Measurements from ENCODE around the gene CACNA1C.
"Not testable (repeated sequence)": the region's sequence is repeated elsewhere in the genome, so short reads cannot be mapped to it uniquely, and the experiment has no call there.

Gene CACNA1C

DNA sequence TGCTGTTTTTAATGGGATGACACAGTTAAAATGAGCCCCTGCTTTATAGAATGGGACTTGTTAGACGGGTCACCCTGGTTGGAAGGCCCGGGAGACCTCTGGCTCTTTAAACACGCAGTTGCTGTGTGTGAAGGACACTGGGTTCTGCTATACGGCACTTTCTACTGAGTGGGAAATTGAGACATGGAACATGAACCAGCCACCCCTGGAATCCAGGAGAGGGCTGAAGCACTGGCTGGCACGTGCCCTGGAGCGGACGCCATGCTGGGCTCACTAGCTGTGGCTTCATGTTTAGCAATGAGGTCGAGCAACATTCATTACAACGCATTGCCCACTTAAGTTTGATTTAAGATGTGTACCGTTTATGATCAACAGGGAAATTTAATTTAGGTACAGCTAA is 23.9 kb downstream of the CACNA1C start:
- no peak for DNase-seq

DNA sequence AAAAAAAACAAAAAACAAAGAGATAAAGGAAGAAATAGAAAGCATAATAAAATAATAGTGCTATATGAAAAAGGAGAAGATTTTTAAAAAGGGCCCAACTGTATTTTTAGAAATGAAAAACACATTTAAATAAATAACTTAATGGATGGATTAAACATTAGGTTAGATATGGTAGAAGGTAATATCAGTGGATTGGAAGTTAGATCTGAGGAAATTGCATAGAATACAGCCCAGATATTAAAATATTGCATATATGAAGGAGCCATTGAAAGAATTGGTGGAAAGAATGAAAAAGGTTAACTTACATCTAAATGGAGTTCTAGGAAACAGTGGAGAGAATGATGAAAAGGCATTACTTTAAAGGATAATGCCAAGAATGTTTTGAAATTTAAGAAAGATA is 27.8 kb downstream of the CACNA1C start:
- no peak for DNase-seq

DNA sequence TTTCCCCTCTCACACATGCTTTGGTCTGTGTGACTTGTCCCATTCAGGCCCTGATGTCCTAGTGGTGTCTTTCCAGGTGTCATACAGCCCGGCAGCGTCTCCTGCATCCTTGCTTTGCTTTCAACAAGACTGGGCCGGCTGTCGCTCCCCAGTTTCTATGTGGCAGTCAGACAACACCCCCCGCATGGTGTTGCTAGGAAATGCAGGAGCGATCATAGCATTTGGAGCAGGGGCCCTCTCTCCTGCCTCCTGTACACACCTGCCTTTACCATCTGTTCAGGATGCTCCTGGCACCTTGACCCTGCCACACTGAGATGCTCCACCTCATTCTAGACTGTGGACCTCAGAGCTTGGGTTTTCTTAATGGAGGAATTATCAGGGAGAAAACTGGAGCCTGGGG is 29.5 kb downstream of the CACNA1C start:
- no peak for DNase-seq

DNA sequence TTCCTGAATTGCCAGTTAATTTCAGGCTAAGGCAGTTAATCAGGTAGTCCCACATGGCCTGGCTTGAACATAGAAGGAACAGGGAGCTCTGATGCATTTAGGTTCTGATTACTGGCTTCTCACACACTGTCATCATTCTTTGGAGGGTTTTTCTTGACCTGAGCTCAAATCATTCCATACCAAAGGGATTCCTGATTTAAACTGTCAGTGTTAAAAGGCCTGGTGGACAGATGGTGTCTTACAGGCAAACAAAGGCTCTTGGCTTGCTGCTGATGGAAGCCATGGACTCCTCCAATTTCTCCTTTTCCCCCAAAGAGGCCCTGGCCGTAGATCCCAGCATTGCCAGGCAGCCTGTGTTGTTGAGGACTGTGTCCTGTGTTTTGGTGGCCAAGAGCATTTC is 30.2 kb downstream of the CACNA1C start:
- DNase-seq: no peak

DNA sequence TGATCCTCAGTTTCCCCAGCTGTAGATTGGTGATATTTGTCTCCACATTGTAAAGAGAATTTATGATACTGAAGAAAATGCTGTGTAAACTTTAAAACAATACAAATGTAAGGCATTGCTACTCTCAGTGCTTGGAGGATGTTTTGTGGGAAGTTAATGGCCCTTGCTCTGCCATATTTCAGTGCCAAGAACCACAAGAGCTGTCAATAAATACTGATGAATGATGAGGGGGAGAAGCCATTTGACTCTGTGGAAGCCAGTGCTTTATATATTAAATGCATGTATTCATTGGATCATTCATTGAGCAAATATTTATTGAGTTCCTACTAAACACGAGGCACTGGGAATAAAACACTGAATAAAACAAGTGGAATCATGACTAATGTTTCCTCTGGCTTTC is 30.8 kb downstream of the CACNA1C start:
- no peak for DNase-seq

DNA sequence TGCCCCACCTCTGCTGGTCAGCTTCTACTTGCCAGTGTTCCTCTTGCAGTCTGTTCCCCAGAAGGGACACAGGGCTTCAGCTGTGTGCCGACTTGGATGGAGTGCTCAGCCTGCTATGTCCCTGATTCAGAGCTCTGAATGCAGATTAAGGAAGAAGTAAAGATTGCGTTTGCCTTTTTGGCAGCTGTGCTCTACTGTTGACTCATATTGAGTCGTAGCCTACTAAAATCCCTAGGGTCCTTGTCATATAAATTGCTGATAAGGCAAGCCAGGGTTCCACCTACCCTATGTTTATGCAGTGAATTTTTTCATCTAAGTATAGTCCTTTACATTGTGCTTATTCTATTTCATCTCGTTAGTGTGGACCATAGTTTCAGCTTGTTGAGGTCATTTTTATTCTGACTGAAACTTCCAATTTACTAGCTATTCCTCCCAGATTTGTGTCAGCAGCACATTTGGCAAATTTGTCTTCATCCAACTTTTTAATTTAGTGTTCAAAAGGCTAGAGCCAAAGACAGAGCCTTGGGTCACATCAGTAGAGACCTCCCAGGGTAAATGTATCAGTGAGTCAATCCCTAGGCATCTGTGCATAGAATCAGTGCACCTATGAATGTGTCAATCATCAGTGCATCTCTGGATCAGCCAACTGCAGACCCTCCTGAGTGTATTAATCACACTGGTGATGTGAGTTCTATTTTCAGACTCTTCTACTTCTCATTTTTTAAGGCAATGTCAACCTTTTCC is 31.9 kb downstream of the CACNA1C start:
- DNase-seq: no peak

DNA sequence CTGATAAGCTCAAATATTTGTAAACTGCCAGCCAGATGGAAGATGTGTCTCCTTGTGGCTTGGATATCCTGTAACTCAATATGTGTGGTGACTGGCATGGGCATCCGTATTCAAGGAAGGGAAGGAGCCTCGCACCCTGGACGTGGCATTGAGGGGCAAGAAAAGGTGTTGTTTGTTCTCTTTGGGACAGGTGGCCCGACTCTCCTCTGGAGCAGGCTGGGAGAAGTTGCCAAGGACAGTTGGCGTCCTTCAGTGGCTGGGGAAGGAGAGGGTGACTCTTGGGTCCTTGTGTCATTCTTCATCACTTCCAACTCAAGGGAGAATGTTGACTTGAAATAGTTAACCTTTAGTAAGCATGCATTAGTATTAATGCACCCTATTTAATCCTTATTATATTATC is 39.6 kb downstream of the CACNA1C start:
- DNase-seq: no peak

DNA sequence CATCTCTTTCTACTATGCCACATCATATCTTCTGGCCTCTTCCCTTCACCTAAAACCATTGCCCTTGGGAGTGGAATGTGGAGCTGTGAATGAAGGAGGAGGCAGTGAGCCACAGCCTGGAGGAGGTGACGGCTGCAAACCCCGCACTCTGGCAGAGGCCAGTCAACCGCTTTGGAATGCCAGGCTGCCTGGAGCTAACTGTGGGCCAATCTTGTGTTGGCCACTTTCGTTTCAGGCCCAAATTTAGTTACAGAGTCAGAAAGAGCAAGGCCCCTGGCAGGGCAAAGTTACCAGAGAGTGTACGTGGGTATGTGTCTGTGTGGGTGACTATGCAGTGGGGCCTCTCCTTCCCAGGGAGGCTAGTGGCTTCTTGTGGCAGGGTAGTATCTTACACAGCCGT is 40.1 kb downstream of the CACNA1C start:
- DNase-seq: no peak

DNA sequence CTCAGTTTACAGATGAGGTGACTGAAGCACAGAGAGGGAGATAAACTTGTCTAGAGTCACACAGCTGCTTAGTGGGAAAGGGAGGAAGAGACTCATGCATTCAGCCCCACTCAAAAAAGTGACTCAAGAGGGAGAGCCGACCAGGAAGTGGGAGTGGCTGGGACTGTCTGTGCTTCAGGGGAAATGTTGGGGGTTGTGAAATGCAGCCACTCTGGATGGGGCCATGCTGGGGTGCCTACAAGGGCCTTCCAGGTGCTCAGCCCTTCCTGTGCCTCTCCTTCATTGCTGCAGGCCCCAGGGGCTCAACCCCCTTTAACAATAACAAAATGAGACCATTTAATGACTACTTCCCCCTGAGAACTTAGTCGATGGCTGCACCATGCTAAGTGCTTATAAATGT is 41.8 kb downstream of the CACNA1C start:
- DNase-seq: no peak

DNA sequence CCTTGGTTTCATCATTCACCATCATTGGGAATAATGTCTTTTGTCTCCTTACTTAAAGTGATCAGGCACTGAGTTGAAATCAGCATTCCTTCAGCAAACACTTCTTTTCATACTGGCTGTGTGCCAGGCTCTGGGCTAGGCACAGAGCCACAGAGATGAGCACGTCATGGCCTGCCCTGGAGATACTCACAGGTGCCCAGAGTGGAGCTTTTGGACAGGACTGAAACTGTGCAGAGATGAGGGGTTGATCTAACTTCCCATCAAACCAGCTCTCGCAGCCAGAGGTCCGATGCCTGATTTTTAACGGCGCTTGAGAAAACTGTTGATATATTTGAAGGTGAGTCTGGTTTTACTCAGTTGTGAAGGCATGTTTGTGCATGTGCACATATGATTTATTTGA is 43.1 kb downstream of the CACNA1C start:
- DNase-seq: no peak

DNA sequence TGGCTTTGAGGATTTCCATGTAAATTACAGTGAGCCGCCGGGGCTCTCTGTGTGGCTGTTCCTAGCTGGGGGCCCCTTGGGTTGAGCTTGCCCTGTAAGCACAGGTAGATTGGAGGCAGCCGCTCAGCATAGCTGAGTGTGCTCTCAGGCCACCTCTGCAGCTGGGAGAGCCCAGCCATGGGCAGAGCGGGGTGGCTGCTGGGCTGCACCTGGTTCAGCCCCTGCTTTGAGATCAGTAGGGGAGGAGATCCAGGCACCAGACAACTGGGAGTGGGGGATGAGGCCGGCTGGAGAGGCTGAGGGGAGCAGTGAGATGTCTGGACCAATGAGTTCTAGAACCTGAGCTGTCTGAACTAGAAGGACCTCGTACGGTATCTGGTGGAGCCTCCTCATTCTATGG is 44.8 kb downstream of the CACNA1C start:
- no peak for DNase-seq

DNA sequence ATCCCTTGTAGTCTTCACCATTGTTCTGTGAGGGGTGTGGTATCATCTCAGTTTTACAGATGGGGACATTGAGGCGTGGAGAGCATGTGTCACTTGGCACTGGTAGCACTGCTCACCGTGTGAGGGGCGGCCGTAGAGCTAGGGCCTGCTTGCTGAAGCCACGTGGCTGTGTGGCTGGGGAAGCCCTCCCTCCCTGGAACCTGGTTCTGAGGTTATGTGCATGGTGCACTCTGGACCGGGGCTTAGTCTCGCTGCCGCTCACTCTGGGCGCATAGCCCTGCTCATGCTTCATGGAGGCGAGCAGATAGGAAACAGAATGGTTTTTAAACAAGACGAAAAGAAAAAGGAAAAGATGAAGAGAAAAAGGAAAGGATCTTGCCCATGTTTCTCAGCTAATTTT is 46.1 kb downstream of the CACNA1C start:
- no peak for DNase-seq

DNA sequence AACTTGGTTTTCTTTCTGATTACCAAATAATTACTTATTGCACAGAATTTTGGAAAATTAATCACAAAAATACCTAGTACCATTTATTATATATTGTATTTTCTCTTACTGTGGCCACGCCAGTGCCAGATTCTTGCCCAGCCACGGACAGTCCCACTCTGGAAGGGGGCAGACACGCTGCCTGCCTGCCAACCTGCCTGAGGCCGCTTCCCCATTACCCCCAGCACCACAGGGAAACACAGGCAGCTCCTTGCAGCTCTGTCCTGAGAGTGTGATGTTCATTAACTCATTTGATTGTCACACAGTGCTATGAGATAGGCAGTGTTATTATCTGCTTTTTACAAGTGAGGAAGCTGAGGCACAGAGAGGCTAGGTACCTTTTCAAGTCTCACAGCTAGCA is 46.8 kb downstream of the CACNA1C start:
- DNase-seq: no peak

DNA sequence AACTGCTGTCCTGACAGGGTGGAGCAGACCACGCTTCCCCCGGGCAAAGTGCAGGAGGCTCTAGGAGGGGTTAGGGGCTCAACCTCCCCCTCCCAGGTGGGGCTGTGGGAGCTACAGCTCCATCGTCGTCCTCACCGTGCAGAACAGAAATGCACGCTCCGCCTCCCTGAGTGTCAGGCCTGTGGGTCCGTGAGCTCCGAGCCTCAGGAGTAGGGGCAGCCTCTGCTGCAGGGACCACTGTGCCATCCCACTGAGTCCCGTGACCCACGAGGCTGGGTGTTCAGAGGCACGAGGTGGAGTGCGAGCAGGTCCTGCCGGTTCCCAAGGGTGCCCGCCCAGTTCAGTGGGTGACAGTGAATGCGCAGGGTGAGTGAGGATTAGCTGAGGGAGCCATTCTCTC is 48.6 kb downstream of the CACNA1C start:
- DNase-seq: no peak

DNA sequence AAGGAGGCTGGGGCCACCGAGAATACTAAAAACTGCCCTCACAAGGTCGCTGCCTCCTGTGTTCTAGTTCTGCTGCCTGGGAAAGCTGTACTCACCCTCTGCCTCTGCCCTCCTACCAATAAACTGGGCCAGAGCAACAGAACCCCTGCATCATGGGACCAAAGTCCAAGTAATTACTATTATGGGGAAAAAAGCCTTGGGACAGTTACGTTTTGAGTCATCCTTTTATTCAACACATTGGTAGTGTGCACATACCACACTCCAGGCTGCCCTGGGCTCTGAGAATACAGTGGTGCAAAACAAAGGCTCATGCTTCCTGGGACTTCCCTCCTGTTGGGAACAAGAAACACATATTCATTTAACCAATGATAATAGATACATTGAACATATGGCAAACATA is 49.0 kb downstream of the CACNA1C start:
- no peak for DNase-seq

DNA sequence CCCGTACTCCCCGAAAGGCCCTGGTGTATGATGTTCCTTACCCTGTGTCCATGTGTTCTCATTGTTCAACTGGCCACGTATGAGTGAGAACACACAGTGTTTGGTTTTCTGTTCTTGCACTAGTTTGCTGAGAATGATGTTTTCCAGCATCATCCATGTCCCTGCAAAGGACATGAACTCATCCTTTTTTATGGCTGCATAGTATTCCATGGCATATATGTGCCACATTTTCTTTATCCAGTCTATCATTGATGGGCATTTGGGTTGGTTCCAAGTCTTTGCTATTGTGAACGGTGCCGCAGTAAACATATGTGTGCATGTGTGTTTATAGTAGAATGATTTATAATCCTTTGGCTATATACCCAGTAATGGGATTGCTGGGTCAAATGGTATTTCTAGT is 49.9 kb downstream of the CACNA1C start:
- not testable (repeated sequence) for DNase-seq

DNA sequence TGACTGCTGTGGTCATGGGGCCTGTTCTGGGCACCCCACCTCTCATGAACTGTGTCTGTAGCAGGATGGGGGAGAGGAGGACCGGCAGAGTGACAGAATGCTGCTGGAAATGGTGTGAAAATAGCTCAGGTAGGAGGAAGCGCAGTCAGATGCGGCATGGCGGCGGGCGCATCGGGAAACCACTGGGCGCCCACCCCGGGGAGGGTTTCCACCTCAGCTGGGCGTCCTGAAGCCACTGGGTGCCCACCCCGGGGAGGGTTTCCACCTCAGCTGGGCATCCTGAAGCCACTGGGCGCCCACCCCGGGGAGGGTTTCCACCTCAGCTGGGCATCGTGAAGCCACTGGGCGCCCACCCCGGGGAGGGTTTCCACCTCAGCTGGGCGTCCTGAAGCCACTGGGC is 52.6 kb downstream of the CACNA1C start:
- not testable (repeated sequence) for DNase-seq

DNA sequence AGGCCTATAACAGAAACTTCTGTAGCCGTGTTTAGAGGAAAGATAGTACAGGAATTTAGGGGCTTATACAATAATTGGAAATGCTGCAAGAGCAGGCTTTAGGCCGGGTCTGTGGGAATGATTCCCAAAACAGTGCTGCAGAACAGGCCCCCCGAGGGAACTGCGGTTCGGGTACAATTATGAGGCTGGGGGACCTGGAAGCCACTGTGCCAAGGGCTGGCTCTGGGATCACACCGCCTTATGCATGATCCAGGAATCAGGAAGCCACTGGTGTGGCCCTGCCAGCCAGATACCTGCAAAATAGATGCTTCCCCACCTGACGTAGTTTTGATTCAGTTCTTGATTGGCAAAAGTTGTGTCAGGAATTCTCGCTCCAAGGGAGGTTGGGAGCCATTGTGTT is 55.4 kb downstream of the CACNA1C start:
- DNase-seq: no peak

DNA sequence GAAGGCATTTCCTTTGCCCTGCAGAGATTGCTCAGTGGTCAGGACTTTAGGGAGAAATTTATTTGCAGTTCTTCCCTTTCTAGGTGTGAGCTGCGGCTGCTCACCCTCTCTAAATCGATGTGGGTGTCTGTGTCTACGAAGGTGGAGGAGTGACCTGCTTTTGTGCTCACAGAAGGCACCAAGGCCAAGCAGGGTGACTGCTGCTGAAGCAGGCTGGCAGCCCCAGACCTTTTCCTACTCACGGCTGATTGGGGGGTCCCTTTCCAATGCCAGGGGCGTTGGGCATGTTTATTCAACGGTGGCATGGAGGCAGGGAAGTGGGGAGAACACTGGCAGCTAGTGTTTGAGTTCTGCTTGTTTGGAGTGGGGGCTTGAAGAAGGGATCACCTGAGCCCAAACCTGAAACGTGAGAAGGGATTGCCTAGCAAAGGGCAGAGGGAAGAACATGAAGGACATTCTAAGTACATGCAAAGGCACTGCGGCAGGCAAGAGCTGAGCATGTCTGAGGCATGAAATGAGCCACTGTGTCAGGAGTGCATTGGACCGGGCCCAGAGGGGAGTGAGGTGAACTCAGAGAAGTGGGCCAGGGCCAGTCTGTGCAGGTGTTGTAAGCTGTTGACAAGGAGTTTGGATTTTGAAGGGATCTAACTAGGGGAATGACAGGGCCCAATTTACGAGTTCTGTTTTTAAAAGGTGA is 56.3 kb downstream of the CACNA1C start:
- DNase-seq: no peak

DNA sequence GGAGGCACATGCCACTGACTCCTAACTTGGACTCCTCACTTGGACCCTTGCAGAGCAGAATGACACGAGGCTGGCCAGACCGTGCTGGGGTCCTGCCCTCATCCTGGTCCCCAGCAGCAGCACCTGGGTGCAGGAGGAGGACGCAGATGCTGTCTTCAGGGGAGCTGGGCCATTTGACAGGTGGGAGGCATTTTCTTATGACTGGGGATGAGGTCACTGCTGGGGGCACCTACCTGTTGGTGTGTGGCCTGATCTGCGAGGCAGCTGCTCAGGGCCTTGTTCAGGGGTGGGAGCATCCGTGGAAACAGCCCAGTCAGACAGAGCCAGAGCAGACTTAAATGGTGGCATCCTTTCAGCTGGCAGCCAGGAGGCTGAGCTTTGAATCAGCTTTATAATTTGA is 57.3 kb downstream of the CACNA1C start:
- DNase-seq: no peak

DNA sequence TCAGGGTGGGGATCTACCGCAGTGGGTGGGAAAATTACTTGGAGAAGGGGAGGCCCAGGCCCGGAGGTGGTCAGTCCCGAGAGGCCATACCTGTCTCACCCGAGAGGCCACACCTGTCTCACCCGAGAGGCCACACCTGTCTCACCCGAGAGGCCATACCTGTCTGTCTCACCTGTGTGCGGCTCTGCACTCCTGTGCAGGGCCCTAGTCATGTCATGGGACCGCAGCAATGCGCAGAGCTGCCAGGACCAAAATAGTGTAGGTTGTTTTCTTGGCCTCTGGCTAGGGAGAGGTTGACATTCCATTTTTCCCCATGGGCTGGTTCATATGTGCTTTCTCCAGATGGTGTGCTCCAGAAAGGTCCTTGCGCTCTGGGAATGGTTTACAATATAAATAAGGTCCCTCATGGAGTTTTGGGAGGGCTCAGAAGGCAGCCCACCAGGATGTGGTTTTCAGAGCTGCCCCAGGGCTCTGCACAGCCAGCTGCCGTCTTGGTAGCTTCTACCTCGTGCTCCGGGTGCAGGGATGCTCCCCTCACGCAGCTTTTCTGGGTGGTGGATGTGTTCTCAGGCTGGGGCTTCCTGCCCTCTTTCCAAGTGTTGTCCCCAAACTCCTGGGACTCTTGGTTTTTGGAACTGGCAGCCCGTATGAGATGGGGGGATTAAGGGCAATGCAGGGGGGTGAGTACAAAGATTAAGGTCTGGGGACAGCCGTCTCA is 58.2 kb downstream of the CACNA1C start:
- DNase-seq: no peak

DNA sequence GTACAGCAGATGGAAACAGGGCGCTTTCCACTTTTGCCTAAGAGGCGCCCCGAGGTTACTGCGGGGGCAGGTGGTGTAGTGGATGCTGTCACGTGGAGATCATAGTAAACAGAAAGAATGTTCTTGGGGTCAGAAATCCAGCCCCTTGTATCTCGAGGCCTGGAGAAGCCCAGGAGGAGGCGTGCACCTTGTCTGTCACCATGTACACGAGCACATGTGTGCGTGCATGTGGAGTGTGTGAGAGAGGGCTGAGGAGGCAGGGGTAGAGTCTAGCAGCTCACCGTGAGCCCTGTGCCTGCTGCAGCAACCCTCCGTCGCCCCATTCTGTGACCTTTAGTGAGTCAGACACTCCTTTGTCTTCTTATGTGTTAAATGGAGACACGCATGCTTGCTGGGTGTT is 59.0 kb downstream of the CACNA1C start:
- no peak for DNase-seq

DNA sequence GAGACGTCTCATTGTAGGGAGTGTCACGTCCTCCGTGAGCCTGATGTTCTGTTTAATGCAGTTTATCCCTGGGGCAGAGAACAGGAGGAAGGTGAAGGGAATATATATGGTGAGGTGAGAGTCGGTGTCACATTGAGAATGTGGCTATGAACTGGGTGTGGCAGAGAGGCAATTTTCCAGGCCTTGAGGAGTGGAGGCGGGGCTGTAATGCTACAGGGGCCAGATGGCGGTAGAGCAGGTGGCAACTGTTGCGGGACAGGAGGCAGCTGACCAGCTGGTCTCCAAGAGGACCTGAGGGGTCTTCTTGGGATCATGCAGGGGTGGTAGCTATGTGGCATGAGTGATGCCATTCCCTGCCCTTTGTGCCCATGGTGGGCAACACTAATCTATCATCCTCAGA is 59.6 kb downstream of the CACNA1C start:
- DNase-seq: no peak

All from stimulated activated CD4-positive, alpha-beta T cell treated with anti-CD3 and anti-CD28 coated beads, Interleukin-4, amount 100 ng/mL, for 1 hour (primary cell).